GM21390 (cell line): ENCODE data around the gene LRRC75B.
"Not testable (repeated sequence)": the region's sequence is repeated elsewhere in the genome, so short reads cannot be mapped to it uniquely, and the experiment has no call there.

ENCODE experiments used
- ATAC-seq: cut with Tn5 transposase; IDR thresholded peaks from one replicate; pipeline ENCODE4 v1.9.1; 2021; ENCODE audit not compliant: unreplicated experiment

LRRC75B gene

DNA sequence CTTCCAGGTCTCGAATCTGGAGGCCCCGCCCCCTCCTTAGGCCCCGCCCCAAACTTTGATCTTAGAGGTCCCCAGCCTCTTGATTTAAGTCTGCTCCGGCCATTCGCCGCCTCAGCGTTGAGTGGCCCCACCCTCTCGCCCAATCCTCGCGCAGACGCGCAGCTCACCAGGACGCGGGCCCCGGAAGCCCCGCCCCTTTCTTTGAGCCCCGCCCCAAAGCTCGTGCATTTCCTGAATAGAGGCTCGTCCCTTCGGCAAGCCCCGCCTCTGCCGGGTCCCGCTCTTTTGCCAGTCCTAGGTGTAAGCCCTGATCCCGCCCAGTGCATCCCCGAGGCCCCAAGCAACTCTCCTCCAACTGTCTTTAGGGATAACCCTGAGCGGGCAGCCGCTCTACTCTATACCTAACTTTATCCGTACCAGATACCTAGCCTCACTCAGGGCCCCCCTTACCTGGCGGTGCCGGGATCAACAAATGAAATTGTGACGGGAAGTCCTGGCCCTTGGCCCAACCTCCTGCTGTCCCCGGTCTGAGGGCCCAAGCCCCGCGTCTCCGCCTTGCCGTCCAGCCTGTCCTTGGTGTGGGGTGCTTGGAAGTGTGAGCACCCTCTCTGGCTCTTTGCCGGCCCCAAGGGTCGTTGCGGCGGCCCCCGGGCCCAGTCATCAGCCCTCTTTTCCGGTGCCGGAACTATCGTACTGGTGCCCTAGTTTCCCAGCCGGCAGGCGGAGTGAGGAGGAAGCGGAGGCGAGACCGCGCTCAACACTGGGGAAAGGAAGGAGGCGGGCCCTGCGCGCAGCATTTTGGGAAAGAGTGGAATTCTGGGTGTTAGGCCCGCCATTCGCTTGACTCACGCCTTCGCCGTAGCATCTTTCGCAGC, 37.5 kb downstream of the LRRC75B start, which contains the start of gene SNRPD3:
TSS of gene SNRPD3 (plus strand) at position 835 of the 875 bp plus-strand sequence. CDS start 1,676 bp downstream, outside the sequence.
- peak; percentile 67 for ATAC-seq

DNA sequence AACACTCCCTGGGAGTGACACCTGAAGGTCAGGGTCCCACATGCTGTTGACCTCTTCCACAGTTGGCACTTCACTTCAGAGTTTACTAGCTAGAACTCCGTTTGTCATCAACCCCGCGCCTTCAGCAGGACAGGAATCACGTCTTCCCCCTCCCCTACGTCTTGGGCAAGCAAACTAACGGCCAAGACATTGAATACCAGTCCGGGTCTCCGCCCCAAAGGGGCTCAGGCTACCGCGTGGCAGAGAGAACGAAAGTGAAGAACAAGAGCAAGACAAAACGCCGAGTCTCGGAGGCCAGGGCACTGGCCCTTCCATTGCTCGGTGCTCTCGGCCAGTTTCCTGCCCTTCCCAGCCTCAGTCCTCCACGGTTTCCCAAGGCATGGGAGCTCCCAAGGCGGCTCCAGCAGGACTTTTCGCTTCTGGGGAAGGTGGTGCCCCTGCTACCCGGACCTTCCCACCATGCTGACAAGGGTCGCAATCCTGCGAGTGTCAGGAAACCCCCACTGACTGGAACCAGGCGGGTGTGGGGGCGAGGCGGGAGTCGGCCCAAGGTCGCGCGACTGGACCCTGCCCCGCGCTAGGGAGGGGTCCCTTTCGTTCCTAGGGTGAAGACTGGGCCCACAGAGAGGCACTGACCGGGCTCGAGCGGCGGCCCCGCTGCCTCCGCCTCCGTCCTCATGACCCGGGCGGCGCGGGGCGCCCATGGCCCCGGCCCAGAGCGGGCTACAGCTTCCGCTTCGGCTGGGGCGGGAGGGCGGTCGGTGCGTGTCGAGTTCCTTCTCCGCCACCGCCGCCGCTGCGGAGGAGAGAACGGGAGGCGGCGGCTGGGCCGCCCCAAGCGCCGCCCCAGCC, 38.3 kb downstream of the LRRC75B start, which contains the start of gene GUCD1:
TSS of gene GUCD1 (minus strand) at position 826 of the 852 bp plus-strand sequence. CDS start at position 679, 147 bp downstream.
- no peak for ATAC-seq

DNA sequence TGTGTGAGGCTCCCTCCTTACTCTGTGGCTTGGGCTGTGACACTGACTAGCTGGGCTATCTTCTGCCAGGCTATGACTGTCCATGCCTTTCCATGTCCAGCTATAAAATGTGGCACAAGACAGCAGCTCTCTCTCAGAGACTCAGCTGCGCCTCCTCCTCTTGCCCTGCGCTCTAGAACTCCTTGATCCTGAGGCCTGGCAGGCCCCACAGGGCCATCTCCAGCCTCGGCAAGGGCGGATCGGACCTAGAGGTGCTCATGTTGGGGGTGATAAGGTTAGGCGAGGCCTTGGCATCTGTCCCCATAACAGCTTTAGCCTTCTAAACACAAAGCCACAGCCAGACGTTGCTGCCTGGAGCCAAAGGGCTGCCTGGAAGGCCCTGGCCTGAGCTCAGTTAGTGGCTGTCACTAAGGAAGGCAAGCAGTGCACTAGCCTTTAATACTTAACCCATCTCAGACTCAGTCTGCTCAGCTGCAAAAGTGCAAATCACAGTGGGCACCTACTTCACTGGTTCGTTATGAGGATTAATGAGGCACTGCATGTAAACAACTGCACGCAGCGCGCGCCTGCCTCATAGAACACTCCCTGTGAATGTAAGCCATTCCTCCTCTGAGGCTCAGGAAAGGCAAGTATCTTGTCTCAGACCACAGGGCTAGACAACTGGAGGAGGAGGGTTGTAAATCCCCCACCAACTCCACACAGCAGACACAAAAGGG, 39.1 kb downstream of the LRRC75B start:
- no peak for ATAC-seq

DNA sequence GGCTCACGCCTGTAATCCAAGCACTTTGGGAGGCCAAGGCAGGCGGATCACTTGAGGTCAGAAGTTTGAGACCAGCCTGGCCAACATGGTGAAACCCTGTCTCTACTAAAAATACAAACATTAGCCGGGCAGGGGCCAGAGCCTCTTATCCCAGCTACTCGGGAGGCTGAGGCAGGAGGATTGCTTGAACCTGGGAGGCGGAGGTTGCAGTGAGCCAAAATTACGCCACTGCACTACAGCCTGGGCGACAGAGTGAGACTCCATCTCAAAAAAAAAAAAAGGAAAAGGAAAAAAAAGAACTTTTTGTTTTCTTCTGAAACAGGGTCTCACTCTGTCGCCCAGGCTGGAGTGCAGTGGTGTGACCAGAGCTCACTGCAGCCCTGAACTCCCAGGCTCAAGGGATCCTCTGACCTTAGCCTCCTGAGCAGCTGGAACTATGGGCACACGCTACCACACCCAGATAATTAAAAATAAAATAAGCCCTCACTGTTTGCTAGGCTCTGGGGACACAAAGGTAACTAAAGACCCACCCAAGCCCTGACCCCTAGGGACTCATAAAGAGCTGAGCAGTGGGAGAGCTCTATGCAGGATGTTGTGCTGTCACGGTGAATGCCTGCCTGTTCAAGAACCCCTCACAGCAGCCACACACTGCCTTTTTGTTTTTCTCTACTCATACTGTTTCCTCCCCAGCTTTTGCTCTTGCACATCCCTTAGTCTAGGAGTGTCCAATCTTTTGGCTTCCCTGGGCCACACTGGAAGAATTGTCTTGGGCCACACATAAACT, 40.2 kb downstream of the LRRC75B start:
- ATAC-seq, result not testable (repeated sequence)

DNA sequence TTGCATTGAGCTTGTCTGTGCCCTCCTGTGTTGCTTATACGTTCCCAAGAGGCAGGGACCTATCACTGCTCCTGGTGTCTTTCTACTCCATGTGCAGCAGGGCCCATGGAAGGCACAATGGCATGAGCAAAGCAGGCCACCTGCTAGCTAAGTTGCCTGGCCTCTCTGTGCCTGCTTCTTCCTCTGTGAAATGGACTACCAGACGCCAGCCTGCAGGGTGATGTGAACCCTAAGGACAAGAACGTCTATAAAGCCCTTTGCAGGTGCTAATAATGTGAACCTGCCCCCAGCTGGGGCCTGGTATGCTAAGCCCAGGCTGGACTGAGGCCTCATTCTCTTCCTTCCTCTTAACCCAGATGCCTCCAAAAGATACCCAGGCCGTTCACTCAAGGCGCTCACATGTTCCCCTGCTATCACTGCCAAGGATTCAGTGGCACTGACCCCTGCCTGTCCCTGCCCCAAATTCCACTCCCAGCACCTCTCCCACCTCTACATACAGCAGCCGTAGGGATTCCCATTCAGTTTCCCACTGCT, 41.9 kb downstream of the LRRC75B start:
- no peak for ATAC-seq

DNA sequence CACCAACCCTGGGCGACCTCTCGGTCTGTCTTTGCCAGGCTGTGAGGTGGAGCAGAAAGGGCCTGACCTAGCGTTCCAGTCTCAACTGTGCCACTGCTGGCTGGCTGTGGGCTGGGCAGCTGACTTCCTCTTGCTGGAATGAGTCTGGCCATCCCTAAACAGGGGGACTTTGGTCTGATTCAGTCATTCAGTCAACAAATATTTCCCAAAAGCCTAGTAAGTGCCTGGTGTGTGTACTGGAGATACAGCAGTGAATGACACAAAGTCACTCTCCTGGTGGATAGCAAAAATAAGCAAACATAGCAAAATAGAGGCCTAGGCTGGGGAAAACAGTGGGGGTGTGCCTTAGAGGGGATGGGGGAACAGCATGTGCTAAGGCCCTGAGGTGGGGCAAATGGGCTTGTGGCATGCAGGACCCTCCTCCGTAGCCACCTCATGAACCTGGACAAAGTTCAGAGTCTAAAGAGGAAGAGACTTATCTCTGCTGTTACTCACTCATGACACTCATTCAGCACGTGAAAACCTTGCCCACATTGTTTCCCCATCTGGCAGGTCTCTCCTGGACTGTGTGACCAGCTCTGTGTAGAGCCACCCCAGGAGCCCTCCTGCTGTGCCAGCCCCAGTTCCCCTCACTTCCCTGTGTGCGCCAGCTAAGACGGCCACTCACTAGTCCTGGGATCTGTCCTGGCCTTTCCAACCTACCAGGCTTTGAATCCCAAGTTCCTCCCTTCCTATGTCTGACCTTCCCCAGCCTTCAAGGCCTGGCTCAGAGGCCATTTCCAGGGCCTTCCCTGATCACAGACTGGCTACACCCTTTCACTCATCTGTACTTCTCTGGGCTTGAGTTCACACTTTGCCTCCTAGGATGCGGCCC, 42.6 kb downstream of the LRRC75B start:
- no peak for ATAC-seq

DNA sequence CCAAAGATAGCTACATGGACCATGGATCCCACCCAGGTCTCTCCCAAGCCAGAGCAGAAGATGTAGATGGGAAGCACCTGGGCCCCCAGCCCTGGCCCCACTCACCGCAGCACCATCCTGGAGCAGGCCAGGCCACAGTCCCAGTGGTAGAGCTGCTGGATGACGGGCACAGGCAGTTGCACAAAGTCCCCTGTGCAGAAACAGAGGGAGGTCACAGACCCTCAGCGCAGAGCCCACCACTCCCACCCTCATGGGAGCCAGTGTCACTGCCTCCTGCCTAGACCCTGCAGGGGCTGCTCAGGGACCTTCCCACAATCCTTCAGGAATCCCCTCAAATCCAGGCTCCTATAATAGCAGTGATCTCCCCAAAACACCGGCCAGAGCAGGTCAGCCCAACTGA, 44.1 kb downstream of the LRRC75B start:
- ATAC-seq, result no peak

DNA sequence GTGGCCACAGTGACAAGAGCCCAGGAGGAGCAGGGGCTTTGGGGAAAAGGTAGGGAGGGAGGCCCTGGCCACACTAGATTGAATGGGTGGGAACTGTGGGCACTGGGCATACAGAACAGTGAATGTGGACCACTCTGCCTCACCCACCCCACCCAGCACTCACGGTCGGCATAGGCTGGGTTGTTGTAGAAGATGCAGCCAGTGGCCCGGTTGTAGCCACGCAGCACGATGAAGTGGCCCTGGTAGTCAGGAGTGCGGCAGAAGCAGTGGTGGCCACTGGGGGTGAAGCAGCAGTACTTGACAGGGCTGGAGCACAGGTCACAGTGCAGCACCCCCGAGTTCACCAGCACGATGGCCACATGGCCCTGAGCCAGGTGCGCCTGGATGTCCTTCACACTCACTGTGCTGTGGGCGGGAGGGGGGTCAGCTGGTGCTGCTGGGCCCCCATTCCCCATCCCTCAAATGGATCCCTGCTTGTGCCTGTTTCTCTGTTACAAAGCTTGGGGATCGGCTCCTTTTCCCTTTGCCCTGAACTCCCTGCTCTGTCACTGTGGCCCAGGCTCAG, 49.1 kb downstream of the LRRC75B start:
- ATAC-seq, result no peak

DNA sequence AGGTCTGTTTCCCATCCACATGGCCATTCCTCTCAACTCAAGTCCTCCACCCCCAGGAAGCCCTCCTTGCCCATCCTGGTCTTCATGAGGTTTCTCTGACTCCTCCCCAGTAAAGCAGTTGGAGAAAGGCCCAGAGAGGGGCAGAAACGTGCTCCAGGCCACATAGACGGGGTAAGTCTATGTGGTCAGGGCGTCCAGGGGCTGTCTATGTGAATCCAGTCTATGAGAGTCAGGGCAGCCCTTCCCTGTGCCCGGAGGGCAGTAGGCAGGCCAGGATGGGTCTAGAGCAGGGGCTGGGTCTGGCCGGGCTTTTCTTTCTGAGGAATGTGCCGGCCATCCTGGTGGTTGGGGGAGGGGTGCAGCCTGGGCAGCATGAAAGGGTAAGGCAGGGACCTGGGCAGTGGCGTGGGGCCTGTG, 49.7 kb downstream of the LRRC75B start:
- ATAC-seq, result no peak

DNA sequence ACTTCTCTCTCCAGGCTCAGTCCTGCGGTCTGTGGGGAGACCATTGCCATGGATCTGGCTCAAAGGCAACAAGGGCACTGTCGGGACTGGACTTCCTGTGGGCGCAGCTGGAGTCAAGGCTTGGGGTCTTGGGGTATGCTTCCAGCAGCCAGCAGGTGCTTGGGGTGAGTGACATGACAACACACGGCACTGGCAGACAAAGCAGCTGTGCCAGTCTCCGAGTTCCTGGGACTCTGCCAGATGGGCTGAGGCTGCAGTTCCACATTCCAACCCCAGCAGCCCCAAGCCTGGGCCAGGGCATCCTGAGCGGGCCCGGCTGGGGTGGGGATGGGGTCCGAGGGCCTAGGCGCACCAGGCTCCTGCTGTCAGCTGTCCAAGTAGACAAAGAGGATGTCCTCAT, 50.2 kb downstream of the LRRC75B start:
- ATAC-seq, result no peak

DNA sequence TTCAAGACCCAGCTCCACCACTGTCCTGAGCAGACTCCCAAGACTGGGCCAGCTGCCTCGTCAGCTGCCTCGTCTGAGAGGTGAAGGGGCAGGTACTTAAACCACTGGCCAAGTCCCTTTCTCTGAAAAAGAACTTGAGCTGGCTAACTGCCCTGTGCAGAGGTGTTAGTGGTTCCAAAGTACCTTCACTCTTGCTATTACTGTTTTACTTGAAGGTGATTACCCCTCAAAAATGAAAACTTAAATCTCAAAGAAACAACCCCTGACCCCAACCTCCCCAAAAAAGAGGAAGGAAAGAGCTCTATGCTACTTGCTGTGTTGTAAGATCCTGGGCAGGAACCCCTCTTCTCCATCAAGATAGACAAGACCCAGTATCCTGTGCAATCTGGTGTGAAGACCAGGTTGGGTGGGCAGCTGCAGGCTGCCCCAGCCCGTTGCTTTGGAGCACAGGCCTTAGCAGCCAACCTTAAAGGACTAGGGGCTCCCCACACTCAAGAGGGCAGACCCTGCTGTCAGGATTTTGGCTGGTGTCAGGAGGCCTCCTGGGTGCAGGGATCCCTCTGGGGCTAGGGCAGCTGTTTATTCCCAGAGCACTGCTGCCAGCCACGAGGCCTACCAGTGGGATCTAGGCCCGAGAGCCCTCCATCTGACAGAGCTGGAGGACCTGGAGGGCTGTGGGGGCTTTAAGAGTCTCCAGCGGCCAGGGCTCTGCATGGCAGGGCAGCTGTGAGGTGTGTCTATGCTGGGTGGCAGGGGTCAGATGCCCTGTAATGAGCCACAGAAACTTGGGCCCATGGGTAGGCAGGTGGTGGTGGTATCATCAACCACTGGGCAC, 51.0 kb downstream of the LRRC75B start:
- ATAC-seq, result no peak

DNA sequence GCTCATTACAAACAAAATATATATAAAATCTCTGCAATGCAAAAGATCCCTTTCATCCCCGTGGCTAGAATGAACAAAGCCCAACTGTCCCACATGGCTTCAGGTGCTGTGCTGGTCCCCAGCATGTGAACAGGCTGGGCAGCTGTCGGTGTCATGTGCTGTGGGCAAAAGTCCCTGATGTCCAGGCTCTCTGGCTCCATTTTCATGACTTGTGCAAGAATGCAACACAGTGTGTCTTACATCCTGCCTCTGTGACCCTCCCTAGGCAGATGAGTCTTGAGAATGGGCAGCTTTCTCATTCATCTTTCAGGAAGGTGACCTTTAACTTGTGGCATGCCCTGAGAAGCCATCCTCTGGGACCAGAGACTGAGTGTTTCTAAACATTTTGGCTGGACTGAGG, 52.4 kb downstream of the LRRC75B start:
- no peak for ATAC-seq

DNA sequence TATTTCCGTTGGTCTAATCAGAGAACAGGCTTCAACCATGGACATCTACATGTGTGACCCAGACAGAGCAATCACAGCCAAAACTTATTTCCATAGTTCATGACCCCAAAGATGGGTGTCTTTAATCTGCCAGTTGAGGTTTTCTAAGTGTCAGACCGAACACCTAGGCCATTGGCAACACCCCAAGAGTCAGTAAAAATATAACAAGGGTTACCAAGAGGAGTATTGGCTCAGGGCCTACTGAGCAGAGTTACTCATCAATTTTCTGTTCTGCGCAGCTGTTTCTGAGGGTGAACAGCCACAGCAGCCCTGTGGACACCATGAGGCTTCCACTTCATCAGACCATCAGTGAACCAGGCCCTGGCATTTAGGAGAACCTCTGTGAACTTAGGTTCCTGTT, 56.8 kb downstream of the LRRC75B start:
- no peak for ATAC-seq
